GM06990 (cell line): ENCODE data around the gene KRTAP5-6.

Source experiments
- DNase-seq: peaks from one replicate; pipeline ENCODE4 v3.0.0-alpha.2; 2011; ENCODE audit not compliant: insufficient read length; ENCODE audit errors: extremely low read depth
- H3K27me3 ChIP-seq: replicated peaks from 2 replicates; pipeline ENCODE4 v1.6.0; 2011; ENCODE audit warnings: low read length; ENCODE audit not compliant: control insufficient read depth, insufficient read depth
- H3K36me3 ChIP-seq: 2 replicates; pipeline ENCODE4 v1.5.1; 2011; ENCODE audit warnings: low read length; ENCODE audit not compliant: control insufficient read depth, insufficient read depth
- H3K4me3 ChIP-seq: replicated peaks from 2 replicates; pipeline ENCODE4 v1.5.1; 2011; ENCODE audit warnings: low read depth, mild to moderate bottlenecking, control low read depth, low read length
- CTCF ChIP-seq: IDR thresholded peaks from 2 replicates; pipeline ENCODE4 v1.5.1; 2011; ENCODE audit warnings: low read length, control low read depth, mild to moderate bottlenecking, inconsistent platforms; ENCODE audit not compliant: insufficient read depth, poor library complexity, severe bottlenecking

Gene KRTAP5-6

GRCh38 chr11:1738380-1738779, 41.4 kb downstream of the KRTAP5-6 start:
- H3K4me3 ChIP-seq, result no peak overlapping the region
- no peaks in the 10 kb centered on the region for H3K27me3 ChIP-seq
- TF ChIP-seq CTCF, result no peak
- DNase-seq, result no peak
- no peaks in the 10 kb centered on the region for H3K36me3 ChIP-seq

GRCh38 chr11:1739576-1739975, 42.6 kb downstream of the KRTAP5-6 start:
- no peak for TF ChIP-seq CTCF
- Histone ChIP-seq H3K27me3 (no peaks in the 10 kb centered on the region), H3K36me3 (no peaks in the 10 kb centered on the region), H3K4me3 (no peak overlapping the region)
- no peak for DNase-seq

GRCh38 chr11:1740786-1741530, 44.0 kb downstream of the KRTAP5-6 start:
- no peak for TF ChIP-seq CTCF
- Histone ChIP-seq H3K27me3 (no peaks in the 10 kb centered on the region), H3K36me3 (no peaks in the 10 kb centered on the region), H3K4me3 (no peak overlapping the region)
- DNase-seq, result no peak

GRCh38 chr11:1741741-1742140, 44.7 kb downstream of the KRTAP5-6 start:
- Histone ChIP-seq H3K27me3 (no peaks in the 10 kb centered on the region), H3K36me3 (no peaks in the 10 kb centered on the region), H3K4me3 (no peak overlapping the region)
- TF ChIP-seq CTCF, result no peak
- DNase-seq, result no peak

GRCh38 chr11:1742371-1742770, 45.4 kb downstream of the KRTAP5-6 start:
- H3K27me3 ChIP-seq, result no peaks in the 10 kb centered on the region
- DNase-seq, result no peak

More at GRCh38 chr11:1742371-1742770, 45.4 kb downstream of the KRTAP5-6 start:
- TF ChIP-seq CTCF, result no peak
- Histone ChIP-seq H3K36me3 (no peaks in the 10 kb centered on the region), H3K4me3 (no peak overlapping the region)
